ENCODE measurements around the gene TMEM258.

Gene TMEM258

GRCh38 chr11:61792310-61793082, at the start of gene TMEM258, which contains the start of gene FEN1:
Gene TMEM258, minus strand, starts transcription at chr11:61792599. Its CDS starts 41 bp downstream, at chr11:61792558.
Gene FEN1, plus strand, starts transcription at chr11:61792911. Its CDS starts 2,451 bp downstream, at chr11:61795362.
- Histone ChIP-seq H3K9me3 (ENCODE audit: control insufficient read depth, insufficient read depth, low read length) (no peaks in the 10 kb centered on the region), H3K4me3 (ENCODE audit: low read depth, low read length) (peak within 1 kb of the TSS; percentile 93), H3K4me1 (ENCODE audit: control insufficient read depth, insufficient read depth, low read length) (no peaks in the 10 kb centered on the region), H3K36me3 (ENCODE audit: control insufficient read depth, insufficient read depth, low read length) (peaks cover 38% of the 10 kb centered on the region), H3K9ac (ENCODE audit: low read depth, low read length) (peak within 1 kb of the TSS; percentile 100), H3K27me3 (ENCODE audit: control insufficient read depth, insufficient read depth, low read length) (no peaks in the 10 kb centered on the region)

- H3K36me3 ChIP-seq (ENCODE audit: control insufficient read depth, insufficient read depth, low read length), result peaks cover 34% of the 10 kb centered on the region
These were observed 49.5 kb upstream of the TMEM258 start for GRCh38 chr11:61841636-61842527.

DNA sequence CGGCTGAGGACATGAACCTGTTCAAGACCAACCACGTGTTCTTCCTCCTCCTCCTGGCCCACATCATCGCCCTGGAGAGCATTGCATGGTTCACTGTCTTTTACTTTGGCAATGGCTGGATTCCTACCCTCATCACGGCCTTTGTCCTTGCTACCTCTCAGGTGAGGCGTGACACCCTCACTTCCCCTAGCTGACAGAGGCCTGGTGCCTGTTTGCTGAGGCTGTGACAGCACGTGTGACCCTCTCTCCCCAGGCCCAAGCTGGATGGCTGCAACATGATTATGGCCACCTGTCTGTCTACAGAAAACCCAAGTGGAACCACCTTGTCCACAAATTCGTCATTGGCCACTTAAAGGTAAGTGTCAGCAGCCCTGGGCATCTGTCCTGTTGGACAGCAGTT, 48.0 kb upstream of the TMEM258 start:
- Histone ChIP-seq H3K4me3 (ENCODE audit: low read depth, low read length) (no peak overlapping the region), H3K27me3 (ENCODE audit: control insufficient read depth, insufficient read depth, low read length) (no peaks in the 10 kb centered on the region), H3K9ac (ENCODE audit: low read depth, low read length) (no peak overlapping the region), H3K36me3 (ENCODE audit: control insufficient read depth, insufficient read depth, low read length) (peaks cover 34% of the 10 kb centered on the region), H3K9me3 (ENCODE audit: control insufficient read depth, insufficient read depth, low read length) (no peaks in the 10 kb centered on the region), H3K4me1 (ENCODE audit: control insufficient read depth, insufficient read depth, low read length) (no peaks in the 10 kb centered on the region)

More at GRCh38 chr11:61841636-61842527, 49.5 kb upstream of the TMEM258 start:
- H3K27me3 ChIP-seq (ENCODE audit: control insufficient read depth, insufficient read depth, low read length), result no peaks in the 10 kb centered on the region
- H3K4me3 ChIP-seq (ENCODE audit: low read depth, low read length), result no peak overlapping the region
- H3K9ac ChIP-seq (ENCODE audit: low read depth, low read length), result no peak overlapping the region
- no peaks in the 10 kb centered on the region for H3K9me3 ChIP-seq (ENCODE audit: control insufficient read depth, insufficient read depth, low read length)
- H3K4me1 ChIP-seq (ENCODE audit: control insufficient read depth, insufficient read depth, low read length), result no peaks in the 10 kb centered on the region

DNA sequence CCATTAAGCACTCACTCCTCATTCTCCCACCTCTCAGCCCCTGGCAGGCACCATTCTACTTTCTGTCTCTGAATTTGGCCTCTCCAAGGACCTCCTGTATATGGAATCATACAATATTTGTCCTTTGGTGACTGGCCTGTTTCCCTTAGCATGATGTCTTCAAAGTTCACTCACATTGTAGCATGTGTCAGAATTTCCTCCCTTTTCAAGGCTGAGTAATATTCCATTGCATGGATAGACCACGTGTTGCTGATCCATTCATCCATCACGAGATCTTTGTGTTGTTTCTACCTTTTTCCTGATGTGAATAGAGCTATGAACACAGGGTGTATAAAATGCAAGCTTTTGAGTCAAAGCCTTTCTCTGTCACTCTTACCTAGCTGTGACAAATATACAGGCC, 47.3 kb upstream of the TMEM258 start:
- Histone ChIP-seq H3K4me3 (ENCODE audit: low read depth, low read length) (no peak overlapping the region), H3K36me3 (ENCODE audit: control insufficient read depth, insufficient read depth, low read length) (peaks cover 31% of the 10 kb centered on the region), H3K4me1 (ENCODE audit: control insufficient read depth, insufficient read depth, low read length) (peaks cover 3% of the 10 kb centered on the region), H3K9ac (ENCODE audit: low read depth, low read length) (no peak overlapping the region), H3K9me3 (ENCODE audit: control insufficient read depth, insufficient read depth, low read length) (no peaks in the 10 kb centered on the region), H3K27me3 (ENCODE audit: control insufficient read depth, insufficient read depth, low read length) (no peaks in the 10 kb centered on the region)

- no peak overlapping the region for H3K4me3 ChIP-seq (ENCODE audit: low read depth, low read length)
- no peaks in the 10 kb centered on the region for H3K27me3 ChIP-seq (ENCODE audit: control insufficient read depth, insufficient read depth, low read length)
- no peak overlapping the region for H3K9ac ChIP-seq (ENCODE audit: low read depth, low read length)
- no peaks in the 10 kb centered on the region for H3K9me3 ChIP-seq (ENCODE audit: control insufficient read depth, insufficient read depth, low read length)
- H3K4me1 ChIP-seq (ENCODE audit: control insufficient read depth, insufficient read depth, low read length), result peaks cover 9% of the 10 kb centered on the region
- peaks cover 31% of the 10 kb centered on the region for H3K36me3 ChIP-seq (ENCODE audit: control insufficient read depth, insufficient read depth, low read length)
These were observed 46.5 kb upstream of the TMEM258 start for GRCh38 chr11:61838921-61839320.

- peaks cover 31% of the 10 kb centered on the region for H3K36me3 ChIP-seq (ENCODE audit: control insufficient read depth, insufficient read depth, low read length)
- no peak overlapping the region for H3K9ac ChIP-seq (ENCODE audit: low read depth, low read length)
- H3K4me1 ChIP-seq (ENCODE audit: control insufficient read depth, insufficient read depth, low read length), result peaks cover 9% of the 10 kb centered on the region
- H3K4me3 ChIP-seq (ENCODE audit: low read depth, low read length), result no peak overlapping the region
- H3K27me3 ChIP-seq (ENCODE audit: control insufficient read depth, insufficient read depth, low read length), result no peaks in the 10 kb centered on the region
- H3K9me3 ChIP-seq (ENCODE audit: control insufficient read depth, insufficient read depth, low read length), result no peaks in the 10 kb centered on the region
These were observed 46.1 kb upstream of the TMEM258 start for GRCh38 chr11:61838501-61838900.

DNA sequence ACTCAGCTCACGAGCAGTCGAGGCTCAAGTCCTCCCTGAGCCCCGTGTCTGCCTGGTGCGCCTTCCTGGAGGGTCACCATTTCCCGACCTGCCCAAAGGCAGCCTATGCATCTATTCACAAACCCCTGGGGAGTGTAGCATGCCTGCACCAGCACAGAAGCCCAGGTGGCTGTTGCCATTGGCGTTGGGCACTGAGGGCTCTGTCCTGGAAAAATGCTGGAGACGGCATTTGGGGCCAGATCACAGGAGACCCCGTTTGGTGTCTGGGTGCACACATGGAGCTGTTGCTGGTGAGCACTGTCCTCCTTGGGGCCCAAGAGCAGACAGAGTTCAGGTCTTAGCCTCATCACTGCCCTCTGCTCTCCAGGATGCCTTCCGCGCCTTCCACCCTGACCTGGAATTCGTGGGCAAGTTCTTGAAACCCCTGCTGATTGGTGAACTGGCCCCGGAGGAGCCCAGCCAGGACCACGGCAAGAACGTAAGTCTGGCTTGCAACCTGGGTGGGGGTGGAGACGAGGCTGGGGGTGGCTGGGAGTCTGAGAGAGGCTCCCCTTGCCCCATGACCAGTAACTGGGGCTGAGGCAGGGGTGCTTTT, 45.1 kb upstream of the TMEM258 start:
- no peaks in the 10 kb centered on the region for H3K9me3 ChIP-seq (ENCODE audit: control insufficient read depth, insufficient read depth, low read length)
- H3K36me3 ChIP-seq (ENCODE audit: control insufficient read depth, insufficient read depth, low read length), result peaks cover 25% of the 10 kb centered on the region
- H3K4me3 ChIP-seq (ENCODE audit: low read depth, low read length), result no peak overlapping the region
- no peaks in the 10 kb centered on the region for H3K27me3 ChIP-seq (ENCODE audit: control insufficient read depth, insufficient read depth, low read length)
- H3K9ac ChIP-seq (ENCODE audit: low read depth, low read length), result no peak overlapping the region
- peaks cover 9% of the 10 kb centered on the region for H3K4me1 ChIP-seq (ENCODE audit: control insufficient read depth, insufficient read depth, low read length)

GRCh38 chr11:61836193-61836592, 43.8 kb upstream of the TMEM258 start:
- H3K9ac ChIP-seq (ENCODE audit: low read depth, low read length), result no peak overlapping the region
- H3K9me3 ChIP-seq (ENCODE audit: control insufficient read depth, insufficient read depth, low read length), result no peaks in the 10 kb centered on the region
- H3K4me3 ChIP-seq (ENCODE audit: low read depth, low read length), result no peak overlapping the region
- H3K36me3 ChIP-seq (ENCODE audit: control insufficient read depth, insufficient read depth, low read length), result peaks cover 12% of the 10 kb centered on the region
- H3K27me3 ChIP-seq (ENCODE audit: control insufficient read depth, insufficient read depth, low read length), result no peaks in the 10 kb centered on the region
- peaks cover 9% of the 10 kb centered on the region for H3K4me1 ChIP-seq (ENCODE audit: control insufficient read depth, insufficient read depth, low read length)

GRCh38 chr11:61834278-61835048, 42.1 kb upstream of the TMEM258 start:
- H3K4me3 ChIP-seq (ENCODE audit: low read depth, low read length), result no peak overlapping the region
- H3K36me3 ChIP-seq (ENCODE audit: control insufficient read depth, insufficient read depth, low read length), result no peaks in the 10 kb centered on the region
- H3K9me3 ChIP-seq (ENCODE audit: control insufficient read depth, insufficient read depth, low read length), result no peaks in the 10 kb centered on the region
- H3K4me1 ChIP-seq (ENCODE audit: control insufficient read depth, insufficient read depth, low read length), result peaks cover 13% of the 10 kb centered on the region
- H3K27me3 ChIP-seq (ENCODE audit: control insufficient read depth, insufficient read depth, low read length), result no peaks in the 10 kb centered on the region
- peak overlapping the region; percentile 24 for H3K9ac ChIP-seq (ENCODE audit: low read depth, low read length)

- Histone ChIP-seq H3K27me3 (ENCODE audit: control insufficient read depth, insufficient read depth, low read length) (no peaks in the 10 kb centered on the region), H3K9ac (ENCODE audit: low read depth, low read length) (peak overlapping the region; percentile 24), H3K9me3 (ENCODE audit: control insufficient read depth, insufficient read depth, low read length) (no peaks in the 10 kb centered on the region), H3K4me1 (ENCODE audit: control insufficient read depth, insufficient read depth, low read length) (peaks cover 13% of the 10 kb centered on the region), H3K4me3 (ENCODE audit: low read depth, low read length) (no peak overlapping the region), H3K36me3 (ENCODE audit: control insufficient read depth, insufficient read depth, low read length) (no peaks in the 10 kb centered on the region)
These were observed 41.5 kb upstream of the TMEM258 start for GRCh38 chr11:61833926-61834277.

DNA sequence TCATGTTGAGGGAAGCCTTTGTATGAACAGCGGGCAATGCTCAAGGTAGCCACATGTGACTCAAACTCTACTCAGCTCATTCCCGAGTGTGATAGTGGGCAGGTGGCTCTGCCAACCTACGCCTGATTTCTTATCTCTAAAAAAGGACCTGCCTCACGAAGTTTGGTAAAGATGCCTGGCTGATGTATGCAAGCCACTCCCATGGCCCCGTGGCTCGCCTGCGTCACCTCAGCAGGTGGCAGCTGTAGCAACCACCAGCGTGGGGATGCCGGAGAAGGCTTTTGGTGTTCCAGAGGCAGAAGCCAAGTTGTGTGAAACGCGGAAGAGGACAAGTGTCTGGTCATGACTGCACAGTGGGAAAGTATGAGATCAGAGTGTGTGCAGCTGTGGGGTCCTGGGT, 41.1 kb upstream of the TMEM258 start:
- no peaks in the 10 kb centered on the region for H3K36me3 ChIP-seq (ENCODE audit: control insufficient read depth, insufficient read depth, low read length)
- H3K4me1 ChIP-seq (ENCODE audit: control insufficient read depth, insufficient read depth, low read length), result peaks cover 13% of the 10 kb centered on the region
- H3K9ac ChIP-seq (ENCODE audit: low read depth, low read length), result no peak overlapping the region

More for the DNA sequence above, 41.1 kb upstream of the TMEM258 start:
- Histone ChIP-seq H3K4me3 (ENCODE audit: low read depth, low read length) (no peak overlapping the region), H3K9me3 (ENCODE audit: control insufficient read depth, insufficient read depth, low read length) (no peaks in the 10 kb centered on the region), H3K27me3 (ENCODE audit: control insufficient read depth, insufficient read depth, low read length) (no peaks in the 10 kb centered on the region)
